GM12892 (cell line): ENCODE measurements around the gene SHROOM2.

Source experiments
- POLR2A ChIP-seq: IDR thresholded peaks from 2 replicates; pipeline ENCODE4 v1.6.1; 2011; ENCODE audit warnings: low read depth, low read length, control low read depth
- POLR2AphosphoS5 ChIP-seq: IDR thresholded peaks from 2 replicates; pipeline ENCODE4 v1.6.1; 2011; ENCODE audit warnings: low read depth, low read length, control low read depth
- TAF1 ChIP-seq: IDR thresholded peaks from 2 replicates; pipeline ENCODE4 v1.6.1; 2011; ENCODE audit warnings: low read depth, mild to moderate bottlenecking, control low read depth, low read length, borderline replicate concordance

GRCh38 chrX:9977635-9978034, 191.4 kb downstream of the SHROOM2 start:
- TF ChIP-seq POLR2A (no peak), POLR2AphosphoS5 (no peak), TAF1 (no peak)
